Spleen (tissue), 11 donors: Measurements from ENCODE around the gene CROCC. TPM values are rescaled to one million over a fixed set of nuclear protein-coding genes. Genes with fewer than 3 reads are reported as not detected.
"Not testable (repeated sequence)": the region's sequence is repeated elsewhere in the genome, so short reads cannot be mapped to it uniquely, and the experiment has no call there.

Source experiments
- DNase-seq: peaks from one replicate; pipeline ENCODE4 v3.0.0-alpha.2; 2020
- H3K27ac ChIP-seq, 8 donors: fragments of 200-600 bp; sonication (generic) in 7 of 8; 1 replicate in 4 of 8; 2 replicates in 4 of 8; pipeline versions ENCODE4 v1.5.0 to v1.8.0; 2016 to 2021; ENCODE audit warnings: inconsistent platforms in 4 of 8, mild to moderate bottlenecking in 4 of 8, moderate library complexity in 1 of 8
- H3K27me3 ChIP-seq, 7 donors: fragments of 200-600 bp; sonication (generic) in 6 of 7; replicated peaks in 1 of 7; 1 replicate in 4 of 7; 2 replicates in 3 of 7; pipeline versions ENCODE4 v1.5.0 to v1.8.0; 2016 to 2021; ENCODE audit warnings: inconsistent platforms in 3 of 7, mild to moderate bottlenecking in 1 of 7
- H3K36me3 ChIP-seq, 6 donors: fragments of 200-600 bp; sonication (generic) in 5 of 6; 1 replicate in 4 of 6; 2 replicates in 2 of 6; pipeline versions ENCODE4 v1.5.0 to v1.8.0; 2016 to 2021; ENCODE audit warnings: inconsistent platforms in 2 of 6
- H3K4me1 ChIP-seq, 6 donors: fragments of 200-600 bp; sonication (generic) in 5 of 6; 1 replicate in 3 of 6; 2 replicates in 3 of 6; pipeline versions ENCODE4 v1.5.0 to v1.8.0; 2016 to 2021; ENCODE audit warnings: inconsistent platforms in 3 of 6
- H3K4me3 ChIP-seq, 8 donors: fragments of 200-600 bp; sonication (generic) in 7 of 8; 1 replicate in 4 of 8; 2 replicates in 4 of 8; pipeline versions ENCODE4 v1.5.0 to v1.8.0; 2016 to 2021; ENCODE audit warnings: inconsistent platforms in 4 of 8, mild to moderate bottlenecking in 4 of 8, moderate library complexity in 2 of 8
- H3K9me3 ChIP-seq, 8 donors: fragments of 200-600 bp; sonication (generic) in 7 of 8; 1 replicate in 4 of 8; 2 replicates in 4 of 8; pipeline versions ENCODE4 v1.5.0 to v1.8.0; 2016 to 2021; ENCODE audit warnings: inconsistent platforms in 4 of 8
- POLR2A ChIP-seq, 3 donors: fragments of 450-650 bp; IDR thresholded peaks; one replicate each; pipeline ENCODE4 v1.5.1; 2017; ENCODE audit warnings: antibody characterized with exemption in 3 of 3, mild to moderate bottlenecking in 1 of 3
- POLR2AphosphoS5 ChIP-seq, 3 donors: sonication (generic); formaldehyde crosslinking; IDR thresholded peaks; one replicate each; pipeline ENCODE4 v1.5.1; 2017; ENCODE audit warnings: antibody characterized with exemption in 3 of 3
- WGBS, 5 donors: extraction: QIAGEN DNeasy Blood & Tissue Kit in 3 of 5; methylation state at CpG; one replicate each; pipeline versions ENCODE4 v1.1.5 to v1.1.7; 2013 to 2018; 5-methylcytosine and 5-hydroxymethylcytosine counted together
- intact Hi-C: fragments of 100-400 bp; cut with DNase I; formaldehyde crosslinking; loops from one replicate; pipeline ENCODE4 v1.15.0; 2023; ENCODE audit warnings: low total_unique reads
- polyA plus RNA-seq, 3 donors: library from polyadenylated mRNA; stranded (reverse); fragments of 200-250 nt; gene quantifications; one replicate each; pipeline ENCODE4 v1.2.1, GENCODE V29; 2013
- total RNA-seq, 7 donors: library from RNA; depleted of rRNA in 3 of 7; stranded (reverse); fragments of >200 nt in 3 of 7; fragmentation: NEBNext Ultra II Directional in 4 of 7; extraction: Animal tissue kit (Norgen Biotek cat#: 25700) in 4 of 7; gene quantifications; one replicate each; pipeline versions ENCODE4 v1.1.0 to v1.2.1, GENCODE V29; 2016 to 2021
- TF ChIP-seq, protein P1 (sequence below), 11 experiments: fragments of 200-600 bp in 7 of 11; fragments of 450-650 bp in 4 of 11; sonication (generic) in 4 of 11; IDR thresholded peaks in 8 of 11; conservative IDR thresholded peaks in 3 of 11; 1 replicate in 7 of 11; 2 replicates in 4 of 11; pipeline versions ENCODE4 v1.4.0 to v1.8.0; 2016 to 2021; ENCODE audit warnings: antibody characterized with exemption in 11 of 11, inconsistent platforms in 4 of 11, mild to moderate bottlenecking in 1 of 11
- donor health status: healthy with polysubstance abuse.
- donor health status: DM: no; HTN: no; CAD: no; lungs with moderate emphysema.
- donor health status: DM: no; HTN: no; CAD: no.
- donor health status: Bipolar disorder and iron deficiency.
- donor health status: healthy.
- donor health status: DM: no; HTN: no; CAD: no.
- donor health status: DM: yes; HTN: yes; CAD: no.

The CROCC gene
- total and polyA plus RNA-seq, 10 donors = 14.5 to 55.4 (median 30.7) TPM

- DNase-seq = no peak
- H3K36me3 ChIP-seq = no peaks in the 10 kb centered on the region
- H3K27ac ChIP-seq = no peak overlapping the region
- H3K4me3 ChIP-seq = no peak overlapping the region
- TF ChIP-seq POLR2A (IDR thresholded peaks at IDR 0.05) (no peak), POLR2AphosphoS5 (IDR thresholded peaks at IDR 0.05) (no peak)
- intact Hi-C loops = no loop called here
- no peaks in the 10 kb centered on the region for H3K9me3 ChIP-seq
- peaks cover 0 to 30% (median 0%) of the 10 kb centered on the region in 7 donors for H3K27me3 ChIP-seq
- WGBS, 5 donors = 59 to 69% (median 63%) methylated on average over 4 of the region's 4 CpGs
- H3K4me1 ChIP-seq = peaks cover 0 to under 1% (median 0%) of the 10 kb centered on the region in 6 donors
These were observed 38.7 kb upstream of the CROCC start for GRCh38 chr1:16882986-16883385.

- WGBS, 5 donors = 80 to 88% (median 86%) methylated on average over 5 of the region's 5 CpGs
- Histone ChIP-seq H3K27me3 (peaks cover 0 to 32% (median 0%) of the 10 kb centered on the region in 7 donors), H3K4me1 (peaks cover 0 to 16% (median 3%) of the 10 kb centered on the region in 6 donors)
- H3K4me3 ChIP-seq, H3K36me3 ChIP-seq, intact Hi-C loops, H3K9me3 ChIP-seq, H3K27ac ChIP-seq, DNase-seq: not testable (repeated sequence)
These were observed 37.2 kb upstream of the CROCC start for GRCh38 chr1:16884487-16884886.

DNA sequence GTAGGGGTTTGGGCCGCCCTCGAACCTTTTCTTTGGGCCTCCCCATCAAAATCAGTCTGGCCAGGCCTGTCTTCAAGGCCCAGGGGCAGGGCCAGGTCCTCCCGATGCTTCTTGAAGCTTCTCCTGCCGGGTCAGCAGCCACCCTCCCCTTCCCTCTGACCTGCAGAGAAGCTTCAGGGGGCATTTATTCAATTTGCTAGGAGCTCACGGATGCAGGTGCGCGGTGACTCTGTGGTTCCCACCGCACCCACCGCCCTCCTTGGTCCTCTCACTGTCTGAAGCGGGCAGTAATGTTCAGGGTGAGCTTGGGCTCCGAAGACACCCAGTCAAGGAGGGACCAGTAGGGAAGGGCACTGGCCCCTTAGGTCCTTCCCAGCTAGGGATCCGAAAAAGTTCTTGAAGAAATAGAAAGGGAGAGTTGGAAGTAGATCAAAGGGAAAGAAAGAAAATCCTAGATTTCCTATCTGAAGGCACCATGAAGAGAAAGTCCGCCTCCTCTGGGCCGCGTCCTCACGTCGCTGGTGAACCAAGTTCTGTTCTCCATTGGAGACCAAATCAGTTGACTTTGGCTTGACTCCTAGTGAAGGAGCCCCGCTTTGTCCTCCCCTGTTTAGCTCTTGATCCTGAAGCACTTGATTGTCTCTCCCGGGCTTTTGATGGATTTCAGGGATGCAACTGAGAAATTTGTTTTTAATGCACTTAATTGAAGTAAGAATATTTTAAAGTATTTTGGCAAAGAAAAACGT lies 34.7 kb upstream of the CROCC start:
- Histone ChIP-seq H3K27me3 (peaks cover 0 to 18% (median 0%) of the 10 kb centered on the region in 7 donors), H3K9me3 (no peaks in the 10 kb centered on the region), H3K4me1 (peaks cover 3 to 24% (median 6%) of the 10 kb centered on the region in 6 donors), H3K4me3 (no peak overlapping the region), H3K27ac (no peak overlapping the region), H3K36me3 (no peaks in the 10 kb centered on the region)
- DNase-seq = no peak
- WGBS, 5 donors = 88 to 94% (median 92%) methylated on average over 20 of the region's 20 CpGs
- TF ChIP-seq, protein P1, sequence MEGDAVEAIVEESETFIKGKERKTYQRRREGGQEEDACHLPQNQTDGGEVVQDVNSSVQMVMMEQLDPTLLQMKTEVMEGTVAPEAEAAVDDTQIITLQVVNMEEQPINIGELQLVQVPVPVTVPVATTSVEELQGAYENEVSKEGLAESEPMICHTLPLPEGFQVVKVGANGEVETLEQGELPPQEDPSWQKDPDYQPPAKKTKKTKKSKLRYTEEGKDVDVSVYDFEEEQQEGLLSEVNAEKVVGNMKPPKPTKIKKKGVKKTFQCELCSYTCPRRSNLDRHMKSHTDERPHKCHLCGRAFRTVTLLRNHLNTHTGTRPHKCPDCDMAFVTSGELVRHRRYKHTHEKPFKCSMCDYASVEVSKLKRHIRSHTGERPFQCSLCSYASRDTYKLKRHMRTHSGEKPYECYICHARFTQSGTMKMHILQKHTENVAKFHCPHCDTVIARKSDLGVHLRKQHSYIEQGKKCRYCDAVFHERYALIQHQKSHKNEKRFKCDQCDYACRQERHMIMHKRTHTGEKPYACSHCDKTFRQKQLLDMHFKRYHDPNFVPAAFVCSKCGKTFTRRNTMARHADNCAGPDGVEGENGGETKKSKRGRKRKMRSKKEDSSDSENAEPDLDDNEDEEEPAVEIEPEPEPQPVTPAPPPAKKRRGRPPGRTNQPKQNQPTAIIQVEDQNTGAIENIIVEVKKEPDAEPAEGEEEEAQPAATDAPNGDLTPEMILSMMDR (IDR thresholded peaks at IDR 0.05 in 8 of 11, conservative IDR thresholded peaks at IDR 0.05 in 3 of 11) = no peak
- TF ChIP-seq POLR2A (IDR thresholded peaks at IDR 0.05) (no peak), POLR2AphosphoS5 (IDR thresholded peaks at IDR 0.05) (no peak)
- intact Hi-C loops = no loop called here

DNA sequence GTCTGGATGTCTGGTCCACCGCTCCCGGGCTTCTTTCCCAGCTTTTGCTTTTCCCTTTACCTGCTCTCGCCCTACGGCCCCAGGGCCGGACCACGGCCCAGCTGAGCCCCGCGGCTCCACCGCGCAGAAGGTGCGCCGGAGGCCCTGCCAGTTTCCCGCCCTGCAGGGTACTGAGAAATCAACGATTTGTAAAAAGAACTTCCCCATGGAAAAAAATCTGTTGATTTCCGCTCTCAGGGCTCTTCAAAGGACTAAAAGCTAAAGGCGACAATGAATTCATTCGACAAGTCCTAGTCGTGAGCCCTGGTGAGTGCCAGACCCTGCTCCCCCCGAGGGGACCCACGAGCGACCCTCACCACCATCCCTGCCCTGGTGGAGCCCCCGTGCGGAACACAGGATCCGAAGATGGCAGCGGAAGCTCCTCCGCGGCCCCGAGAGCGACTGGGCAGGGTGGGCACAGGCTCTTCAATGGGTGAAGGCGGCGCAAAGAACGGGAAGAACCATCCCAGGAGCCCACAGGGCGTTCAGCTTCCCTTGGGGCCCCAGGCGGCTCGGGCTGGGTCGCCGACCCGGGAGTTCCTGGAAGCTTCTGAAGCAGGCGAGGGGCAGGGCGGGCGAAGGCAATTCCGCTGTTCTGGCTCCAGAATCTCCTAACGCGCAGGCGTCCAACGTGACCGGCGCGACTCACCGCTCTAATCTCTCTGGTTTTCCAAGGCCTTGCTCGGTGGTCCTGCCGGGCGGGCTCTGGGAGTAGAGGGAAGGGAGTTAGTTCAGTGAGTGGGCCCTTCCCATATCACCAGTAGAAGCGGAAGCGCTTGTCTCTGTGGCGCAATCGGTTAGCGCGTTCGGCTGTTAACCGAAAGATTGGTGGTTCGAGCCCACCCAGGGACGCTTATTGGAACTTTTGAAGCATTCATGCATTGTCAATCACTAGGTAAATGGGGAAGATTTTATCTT lies 32.6 kb upstream of the CROCC start:
- peak overlapping the region; percentile 86 to 93 (median 88) for H3K27ac ChIP-seq
- intact Hi-C loops = no loop called here
- H3K4me3 ChIP-seq = peak overlapping the region; percentile 39 to 73 (median 53)
- no peaks in the 10 kb centered on the region for H3K9me3 ChIP-seq
- DNase-seq = peak; percentile 90
- peaks cover 0 to 11% (median 0%) of the 10 kb centered on the region in 7 donors for H3K27me3 ChIP-seq
- WGBS, 5 donors = 3 to 12% (median 6%) methylated on average over 60 to 63 of the region's 63 CpGs
- H3K36me3 ChIP-seq = no peaks in the 10 kb centered on the region
- peaks cover 3 to 24% (median 6%) of the 10 kb centered on the region in 6 donors for H3K4me1 ChIP-seq
- peak; percentile 66 to 92 (median 80) for TF ChIP-seq POLR2AphosphoS5 (IDR thresholded peaks at IDR 0.05)
- peak in 1 of 3 donors; percentile 68 for TF ChIP-seq POLR2A (IDR thresholded peaks at IDR 0.05)
- TF ChIP-seq, protein P1 (IDR thresholded peaks at IDR 0.05 in 8 of 11, conservative IDR thresholded peaks at IDR 0.05 in 3 of 11) = peak in 5 of 11 experiments; percentile 5 to 41 (median 18)

GRCh38 chr1:16890539-16891021 lies 31.2 kb upstream of the CROCC start:
- peaks cover 0 to 11% (median 0%) of the 10 kb centered on the region in 7 donors for H3K27me3 ChIP-seq
- H3K36me3 ChIP-seq, H3K4me3 ChIP-seq, H3K27ac ChIP-seq, H3K9me3 ChIP-seq, DNase-seq, intact Hi-C loops: not testable (repeated sequence)
- WGBS, 5 donors = 78 to 84% (median 82%) methylated on average over 5 of the region's 5 CpGs
- peaks cover 3 to 28% (median 6%) of the 10 kb centered on the region in 6 donors for H3K4me1 ChIP-seq

GRCh38 chr1:16891057-16891456 lies 30.7 kb upstream of the CROCC start:
- WGBS, 5 donors = 65 to 85% (median 75%) methylated on average over 4 of the region's 4 CpGs
- intact Hi-C loops, H3K9me3 ChIP-seq, H3K36me3 ChIP-seq, H3K27ac ChIP-seq, DNase-seq, H3K4me3 ChIP-seq: not testable (repeated sequence)
- Histone ChIP-seq H3K27me3 (peaks cover 0 to 11% (median 0%) of the 10 kb centered on the region in 7 donors), H3K4me1 (peaks cover 3 to 28% (median 6%) of the 10 kb centered on the region in 6 donors)

DNA sequence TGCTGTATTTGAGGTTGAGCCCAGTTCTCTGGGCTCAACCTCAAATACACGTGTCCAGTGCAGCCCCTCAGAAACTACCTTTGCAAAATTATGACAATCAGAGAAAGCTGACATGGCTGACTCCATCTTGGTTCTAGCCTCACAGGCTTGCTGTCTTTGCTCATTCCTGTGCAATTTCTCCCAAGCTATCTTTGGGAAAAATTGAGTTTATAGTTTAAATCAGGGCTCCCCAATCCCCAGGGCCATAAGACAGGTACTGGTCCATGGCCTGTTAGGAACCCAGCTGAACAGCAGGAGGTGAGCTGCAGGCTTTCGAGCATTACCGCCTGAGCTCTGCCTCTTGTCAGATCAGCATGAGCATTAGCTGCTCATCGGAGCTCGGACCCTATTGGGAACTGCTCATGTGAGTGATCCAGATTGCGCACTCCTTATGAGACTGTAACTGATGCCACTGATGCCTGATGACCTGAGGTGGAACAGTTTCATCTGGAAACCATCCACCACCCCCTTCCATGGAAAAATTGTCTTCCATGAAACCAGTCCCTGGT lies 28.7 kb upstream of the CROCC start:
- H3K9me3 ChIP-seq, H3K36me3 ChIP-seq, DNase-seq, H3K4me3 ChIP-seq, intact Hi-C loops, H3K27ac ChIP-seq: not testable (repeated sequence)
- H3K27me3 ChIP-seq = peaks cover 0 to 11% (median 0%) of the 10 kb centered on the region in 7 donors
- peaks cover 10 to 42% (median 12%) of the 10 kb centered on the region in 6 donors for H3K4me1 ChIP-seq
- 61 to 81% (median 69%) methylated on average over 4 to 6 of the region's 6 CpGs for WGBS, 5 donors
